ENCODE results near the gene LPP. TPM values are rescaled to one million over a fixed set of nuclear protein-coding genes. Genes with fewer than 3 reads are reported as not detected.

LPP gene
- total RNA-seq, 1 donor from 2014 or later: 97.4 TPM

- H3K36me3 ChIP-seq: no peaks in the 10 kb centered on the region
- DNase-seq: no peak
- intact Hi-C loops (cut with micrococcal nuclease): no loop called here
- no peak for TF ChIP-seq CTCF (IDR thresholded peaks at IDR 0.05; ENCODE audit: borderline replicate concordance)
- H3K27me3 ChIP-seq (ENCODE audit: low read depth): no peaks in the 10 kb centered on the region
- H3K4me3 ChIP-seq: no peak overlapping the region
- peaks cover 37% of the 10 kb centered on the region for H3K4me1 ChIP-seq
- no peaks in the 10 kb centered on the region for H3K9me3 ChIP-seq (replicated peaks)
- no peak overlapping the region for H3K27ac ChIP-seq (replicated peaks)
These were observed 448.7 kb downstream of the LPP start for GRCh38 chr3:188602620-188603019.

GRCh38 chr3:188604651-188605050 lies 450.7 kb downstream of the LPP start:
- no peak overlapping the region for H3K27ac ChIP-seq (replicated peaks)

GRCh38 chr3:188605231-188605630 lies 451.3 kb downstream of the LPP start:
- H3K4me1 ChIP-seq: peaks cover 27% of the 10 kb centered on the region

More at GRCh38 chr3:188604651-188605050, 450.7 kb downstream of the LPP start:
- H3K9me3 ChIP-seq (replicated peaks): peaks cover 7% of the 10 kb centered on the region
- DNase-seq: no peak
- no peak overlapping the region for H3K4me3 ChIP-seq
- intact Hi-C loops (cut with micrococcal nuclease): no loop called here
- peaks cover 27% of the 10 kb centered on the region for H3K4me1 ChIP-seq
- H3K27me3 ChIP-seq (ENCODE audit: low read depth): no peaks in the 10 kb centered on the region
- TF ChIP-seq CTCF (IDR thresholded peaks at IDR 0.05; ENCODE audit: borderline replicate concordance): no peak
- peaks cover 9% of the 10 kb centered on the region for H3K36me3 ChIP-seq

GRCh38 chr3:188605905-188606304 lies 451.9 kb downstream of the LPP start:
- peaks cover 18% of the 10 kb centered on the region for H3K36me3 ChIP-seq
- intact Hi-C loops (cut with micrococcal nuclease): no loop called here
- H3K27ac ChIP-seq (replicated peaks): peak overlapping the region; percentile 45
- no peak for DNase-seq
- H3K4me3 ChIP-seq: no peak overlapping the region
- H3K9me3 ChIP-seq (replicated peaks): peaks cover 7% of the 10 kb centered on the region
- H3K4me1 ChIP-seq: peaks cover 27% of the 10 kb centered on the region
- H3K27me3 ChIP-seq (ENCODE audit: low read depth): no peaks in the 10 kb centered on the region
- no peak for TF ChIP-seq CTCF (IDR thresholded peaks at IDR 0.05; ENCODE audit: borderline replicate concordance)

More at GRCh38 chr3:188605231-188605630, 451.3 kb downstream of the LPP start:
- DNase-seq: no peak
- TF ChIP-seq CTCF (IDR thresholded peaks at IDR 0.05; ENCODE audit: borderline replicate concordance): no peak
- peaks cover 15% of the 10 kb centered on the region for H3K36me3 ChIP-seq
- intact Hi-C loops (cut with micrococcal nuclease): no loop called here
- no peak overlapping the region for H3K4me3 ChIP-seq
- no peaks in the 10 kb centered on the region for H3K27me3 ChIP-seq (ENCODE audit: low read depth)
- H3K27ac ChIP-seq (replicated peaks): no peak overlapping the region
- H3K9me3 ChIP-seq (replicated peaks): peaks cover 7% of the 10 kb centered on the region

- intact Hi-C loops (cut with micrococcal nuclease): no loop called here
- peaks cover 18% of the 10 kb centered on the region for H3K36me3 ChIP-seq
- H3K4me1 ChIP-seq: peaks cover 27% of the 10 kb centered on the region
- H3K27ac ChIP-seq (replicated peaks): no peak overlapping the region
- peaks cover 7% of the 10 kb centered on the region for H3K9me3 ChIP-seq (replicated peaks)
- H3K27me3 ChIP-seq (ENCODE audit: low read depth): no peaks in the 10 kb centered on the region
- H3K4me3 ChIP-seq: no peak overlapping the region
- DNase-seq: no peak
- no peak for TF ChIP-seq CTCF (IDR thresholded peaks at IDR 0.05; ENCODE audit: borderline replicate concordance)
These were observed 453.9 kb downstream of the LPP start for GRCh38 chr3:188607805-188608315.
